CD4-positive, alpha-beta T cell treated with Interleukin-2 at 100 ng/mL for 4 hours (primary cell): Measurements from ENCODE around the gene TMTC1.
"Not testable (repeated sequence)": the region's sequence is repeated elsewhere in the genome, so short reads cannot be mapped to it uniquely, and the experiment has no call there.

Experiments
- DNase-seq: peaks from one replicate; pipeline ENCODE4 v3.0.0-alpha.2; 2020; ENCODE audit warnings: low spot score

TMTC1 gene

DNA sequence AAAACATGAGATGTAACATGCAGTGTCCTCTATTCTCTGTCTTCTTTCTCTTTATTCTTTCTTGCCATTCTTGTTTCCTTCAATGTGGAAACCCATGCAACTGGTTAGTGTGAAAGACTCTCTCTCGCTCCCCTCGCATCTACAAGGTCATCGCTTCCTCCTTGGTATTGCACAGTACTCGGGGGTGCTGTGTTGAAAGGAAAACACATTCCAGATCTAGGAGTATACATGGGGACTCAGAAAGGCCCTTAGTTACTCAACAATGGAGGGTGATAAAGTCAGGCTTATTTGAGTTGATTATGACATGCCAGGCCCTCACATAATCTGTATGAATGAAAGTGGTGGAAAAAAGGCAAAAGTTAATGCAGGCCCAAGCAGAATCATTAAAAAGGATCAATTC, 210.8 kb downstream of the TMTC1 start:
- no peak for DNase-seq

DNA sequence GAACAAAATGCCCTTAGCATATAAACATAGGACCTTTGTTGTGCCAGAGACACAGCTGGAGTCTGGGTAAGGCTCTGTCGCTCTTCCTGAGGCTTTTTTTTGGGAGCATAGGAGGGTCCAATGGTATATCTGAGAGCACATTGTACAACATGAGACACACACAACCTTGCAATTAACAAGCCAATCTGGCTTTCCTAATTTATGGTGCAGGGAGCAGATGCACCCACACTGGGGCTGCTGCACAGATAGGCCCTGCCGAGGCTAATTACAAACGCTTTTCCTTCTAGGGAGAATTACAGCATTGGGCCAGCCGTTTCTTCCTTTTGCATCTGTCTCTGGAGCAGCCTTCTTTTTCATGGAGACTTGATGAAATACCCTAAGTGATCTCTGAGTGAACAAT, 211.3 kb downstream of the TMTC1 start:
- DNase-seq, result no peak

DNA sequence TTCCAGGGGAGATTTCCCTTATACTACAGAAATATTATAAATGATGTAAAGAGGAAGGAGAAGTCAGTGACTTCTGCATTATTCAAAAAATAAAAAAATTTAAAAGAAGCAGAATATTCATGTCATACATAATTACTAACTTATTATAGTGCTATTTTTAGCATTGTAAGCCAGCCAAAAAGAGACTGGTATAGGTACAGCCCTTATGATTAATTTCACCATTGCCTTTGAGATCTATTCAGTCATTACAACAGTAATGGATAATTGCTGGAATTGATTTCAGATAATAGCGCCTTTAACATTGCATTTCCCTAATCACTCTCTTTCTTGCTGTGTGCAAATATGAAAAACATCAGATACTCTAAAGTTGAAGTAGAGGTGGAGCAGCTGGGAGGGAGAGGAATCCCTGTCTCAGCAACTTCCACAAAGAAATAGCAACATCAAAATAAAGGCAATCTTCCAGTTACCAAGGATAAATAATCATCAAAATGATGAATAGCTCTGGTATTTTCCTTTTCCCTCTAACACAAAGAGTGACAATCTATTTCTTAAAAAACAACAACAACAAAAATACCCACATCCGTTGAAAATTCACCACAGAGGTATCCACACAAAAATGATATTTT, 214.5 kb downstream of the TMTC1 start:
- DNase-seq, result no peak

DNA sequence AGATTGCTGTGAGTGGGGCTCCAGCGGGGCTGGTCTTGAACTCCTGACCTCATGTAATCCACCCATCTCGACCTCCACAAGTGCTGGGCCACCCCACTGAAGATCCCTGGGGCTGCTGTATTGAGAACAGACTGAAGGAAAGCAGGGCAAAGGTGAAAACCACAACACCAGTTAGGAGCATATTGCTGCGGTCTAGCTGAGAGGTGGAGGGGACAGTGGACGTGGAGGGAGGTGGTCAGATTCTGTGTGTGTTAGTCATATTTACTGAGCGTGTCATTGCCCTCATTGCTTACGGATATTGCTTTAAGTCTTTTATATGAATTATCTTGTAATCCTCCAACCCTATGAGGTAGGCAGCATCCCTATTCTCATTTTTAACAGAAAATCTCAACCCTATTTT, 217.3 kb downstream of the TMTC1 start:
- DNase-seq, result no peak

DNA sequence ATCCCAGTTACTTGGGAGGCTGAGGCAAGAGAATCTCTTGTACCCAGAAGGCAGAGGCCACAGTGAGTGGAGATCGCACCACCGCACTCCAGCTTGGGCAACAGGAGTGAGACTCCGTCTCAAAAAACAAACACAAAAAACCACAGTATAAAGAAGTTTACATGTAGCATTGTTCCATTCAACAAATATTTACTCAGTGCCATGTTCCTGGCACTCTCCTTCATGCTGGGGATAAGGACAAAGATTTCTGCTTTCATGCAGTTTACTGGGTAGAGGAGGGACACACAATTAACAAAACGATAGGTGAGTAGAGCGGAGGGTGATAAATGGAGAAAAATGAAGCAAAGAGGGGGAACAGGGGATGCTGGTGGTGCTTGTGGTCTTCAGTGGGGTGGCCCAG, 218.0 kb downstream of the TMTC1 start:
- DNase-seq, result no peak

DNA sequence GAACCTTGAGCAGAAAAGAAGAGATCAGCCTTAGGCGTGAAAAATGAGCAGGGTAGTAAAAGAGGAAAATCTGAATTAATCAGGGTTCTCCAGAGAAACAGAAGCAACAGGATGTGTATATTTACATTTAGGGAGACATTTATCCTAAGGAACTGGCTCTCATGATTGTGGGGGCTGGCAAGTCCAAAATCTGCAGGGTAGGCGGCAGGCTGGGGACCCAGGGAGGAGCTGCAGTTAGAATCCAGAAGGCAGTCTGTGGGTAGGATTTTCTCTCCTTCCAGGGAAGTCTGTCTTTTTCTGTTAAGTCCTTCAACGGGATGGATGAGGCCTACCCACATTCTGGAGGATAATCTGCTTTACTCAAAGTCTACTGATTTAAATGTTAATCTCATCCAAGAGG, 218.8 kb downstream of the TMTC1 start:
- no peak for DNase-seq

DNA sequence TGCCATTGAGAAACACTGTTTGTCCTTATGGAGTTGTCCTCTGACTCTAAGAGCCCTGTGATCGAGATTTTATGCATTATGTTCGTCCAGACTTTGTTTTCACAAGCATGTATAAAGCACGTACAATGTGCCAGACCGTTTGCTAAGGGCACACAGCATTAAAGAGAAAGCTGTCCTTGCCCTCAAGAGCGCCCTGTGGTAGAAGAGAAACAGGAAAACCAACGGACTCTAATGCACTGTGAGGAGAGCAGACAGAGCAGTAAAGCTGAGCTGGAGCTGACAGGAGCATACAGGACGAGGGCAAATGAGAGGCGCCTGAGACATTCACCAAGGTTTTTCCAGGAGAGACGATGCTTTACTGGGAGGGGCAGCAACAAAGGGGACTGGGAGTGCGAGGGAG, 220.1 kb downstream of the TMTC1 start:
- DNase-seq, result no peak

DNA sequence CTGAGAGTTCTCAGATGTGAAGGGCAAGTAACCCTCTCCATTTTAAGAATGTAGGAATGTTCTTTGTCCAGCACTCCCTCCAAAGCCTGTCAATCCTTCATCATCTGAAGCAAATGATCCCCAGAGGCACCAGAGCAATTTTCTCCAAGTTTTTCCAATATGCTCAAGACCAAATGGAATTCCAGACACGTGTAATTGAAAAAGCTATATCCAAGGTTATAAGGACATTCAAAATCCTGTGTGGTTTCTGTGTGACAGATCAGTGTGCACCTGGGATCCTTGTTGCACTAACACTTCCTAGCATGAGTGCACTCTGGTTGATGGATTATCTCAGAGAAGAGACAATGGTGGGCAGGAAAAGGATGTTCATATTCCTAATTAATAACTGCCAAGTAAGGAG, 220.7 kb downstream of the TMTC1 start:
- no peak for DNase-seq

DNA sequence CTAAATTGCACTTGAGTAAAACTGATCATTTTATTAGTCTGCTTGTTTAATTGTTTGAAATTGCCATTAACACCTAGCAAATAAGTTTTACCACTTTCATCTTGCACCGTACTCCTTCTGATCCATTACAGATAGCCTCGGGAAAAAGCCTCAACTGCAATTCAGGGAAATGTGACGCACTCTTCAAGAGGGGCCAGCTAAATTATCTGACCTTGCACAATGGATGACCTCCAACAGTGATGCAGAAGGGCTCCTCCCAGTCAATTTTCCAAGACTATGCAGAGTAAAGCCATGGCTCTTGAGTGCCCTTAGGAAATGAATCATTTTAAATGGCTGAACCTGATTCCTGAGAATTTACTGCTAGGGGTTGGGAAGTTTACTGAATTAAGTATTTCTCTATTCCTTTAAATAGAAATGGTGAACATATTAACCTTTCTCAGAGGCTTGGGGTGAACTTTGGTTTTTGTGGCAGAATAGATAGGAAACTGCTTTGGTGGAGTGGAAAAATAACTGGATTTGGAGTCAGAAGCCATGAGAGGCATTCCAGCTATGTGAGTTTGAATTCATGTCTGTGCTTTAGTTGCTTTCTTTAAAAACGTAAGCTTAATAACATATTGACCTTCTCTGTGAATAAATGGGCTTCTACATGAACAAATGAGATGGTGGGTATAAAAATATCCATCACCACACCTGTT, 221.5 kb downstream of the TMTC1 start:
- DNase-seq, result no peak

DNA sequence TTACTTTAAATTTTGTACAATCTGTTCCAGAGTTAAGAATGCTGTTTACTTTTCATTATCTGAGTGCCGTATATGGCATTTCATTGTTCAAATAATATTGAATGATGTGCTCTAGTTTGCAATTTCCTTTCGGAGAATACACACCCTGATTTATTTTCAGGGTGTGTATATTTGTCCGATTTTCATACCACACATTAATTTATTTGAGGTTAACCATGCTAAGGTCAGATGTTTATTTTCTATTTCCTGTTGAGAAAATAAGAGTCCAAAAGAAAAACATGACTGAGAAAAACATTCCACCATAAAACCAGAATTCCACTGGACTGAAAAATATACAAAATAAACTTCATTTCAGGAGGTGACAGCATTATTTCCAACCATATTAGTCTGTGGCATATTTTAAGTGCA, 222.1 kb downstream of the TMTC1 start:
- no peak for DNase-seq

DNA sequence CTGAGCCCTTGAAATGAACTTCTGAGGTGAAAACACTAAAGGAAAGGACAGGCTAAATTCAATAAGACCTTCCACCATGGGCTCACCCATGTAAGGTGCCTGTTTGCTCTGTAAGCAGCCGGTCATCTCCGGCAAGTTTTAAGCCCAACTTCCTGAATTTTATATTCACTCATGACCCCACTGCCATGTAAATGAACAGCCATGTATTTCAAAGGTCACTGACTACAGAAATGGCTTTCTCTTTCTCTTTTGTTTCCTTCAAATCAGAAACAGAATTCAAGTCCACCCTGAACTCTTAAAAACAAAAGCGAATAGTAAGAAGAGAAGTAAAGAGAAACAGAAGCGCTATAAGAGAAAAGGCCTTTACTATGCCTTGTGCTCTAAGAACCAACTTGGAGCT, 224.5 kb downstream of the TMTC1 start:
- DNase-seq, result no peak

DNA sequence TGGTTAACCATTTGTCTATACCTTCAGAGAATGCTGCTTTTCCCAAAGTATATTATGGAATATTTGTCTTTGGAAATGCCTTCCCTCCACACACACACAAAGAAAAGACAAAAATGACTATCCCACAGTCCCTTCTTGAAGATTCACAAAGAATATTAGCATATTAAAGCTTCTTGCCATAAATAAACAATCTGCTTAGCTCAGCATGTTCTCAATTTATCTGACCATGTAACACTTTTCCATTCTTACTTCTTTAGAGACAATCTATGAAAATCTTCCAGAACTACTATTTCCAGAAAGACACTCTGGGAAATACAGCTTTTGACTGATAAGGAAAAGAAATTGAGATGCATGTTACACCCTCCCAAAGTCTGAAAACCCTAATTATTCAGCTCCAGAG, 227.4 kb downstream of the TMTC1 start:
- no peak for DNase-seq

DNA sequence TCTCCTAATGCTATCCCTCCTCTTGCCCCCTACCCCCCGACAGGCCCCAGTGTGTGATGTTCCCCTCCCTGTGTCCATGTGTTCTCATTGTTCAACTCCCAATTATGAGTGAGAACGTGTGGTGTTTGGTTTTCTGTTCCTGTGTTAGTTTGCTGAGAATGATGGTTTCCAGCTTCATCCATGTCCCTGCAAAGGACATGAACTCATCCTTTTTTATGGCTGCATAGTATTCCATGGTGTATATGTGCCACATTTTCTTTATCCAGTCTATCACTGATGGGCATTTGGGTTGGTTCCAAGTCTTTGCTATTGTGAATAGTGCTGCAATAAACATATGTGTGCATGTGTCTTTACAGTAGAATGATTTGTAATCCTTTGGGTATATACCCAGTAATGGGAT, 228.3 kb downstream of the TMTC1 start:
- not testable (repeated sequence) for DNase-seq

DNA sequence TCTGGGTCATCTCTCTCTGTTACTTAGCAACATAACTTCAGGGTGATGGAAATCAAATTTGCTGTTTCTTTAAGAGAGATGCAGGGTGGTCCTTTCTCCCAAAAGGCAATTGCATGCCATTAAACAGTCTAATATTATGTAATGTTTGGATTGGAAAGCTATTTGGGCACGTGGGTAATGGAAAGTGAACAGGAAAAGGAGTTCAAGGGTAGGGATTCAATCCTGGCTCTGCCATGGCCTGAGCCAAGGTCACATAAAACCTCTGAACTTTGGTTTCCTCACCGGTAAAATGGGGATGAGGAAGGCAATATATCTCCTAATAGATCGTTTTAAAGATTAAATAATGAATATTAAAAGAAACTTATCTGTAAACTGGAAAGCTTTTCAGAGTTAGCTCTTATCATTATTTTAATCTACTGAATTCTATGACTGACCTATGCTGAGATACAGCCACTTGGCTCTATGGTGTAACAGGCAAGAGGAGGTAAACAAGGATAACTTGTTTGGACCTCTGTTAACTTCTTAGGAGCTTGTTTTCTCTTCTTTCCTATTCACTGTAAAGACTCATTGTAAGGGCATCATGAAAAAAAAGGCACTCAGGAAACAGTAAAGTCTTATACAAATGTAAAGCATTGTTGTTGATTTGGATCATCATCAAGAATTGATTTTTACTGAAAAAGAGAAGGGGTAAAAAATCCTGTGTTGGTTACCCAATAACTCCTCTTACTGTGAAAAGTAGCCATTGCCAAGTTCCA, 230.6 kb downstream of the TMTC1 start:
- no peak for DNase-seq

DNA sequence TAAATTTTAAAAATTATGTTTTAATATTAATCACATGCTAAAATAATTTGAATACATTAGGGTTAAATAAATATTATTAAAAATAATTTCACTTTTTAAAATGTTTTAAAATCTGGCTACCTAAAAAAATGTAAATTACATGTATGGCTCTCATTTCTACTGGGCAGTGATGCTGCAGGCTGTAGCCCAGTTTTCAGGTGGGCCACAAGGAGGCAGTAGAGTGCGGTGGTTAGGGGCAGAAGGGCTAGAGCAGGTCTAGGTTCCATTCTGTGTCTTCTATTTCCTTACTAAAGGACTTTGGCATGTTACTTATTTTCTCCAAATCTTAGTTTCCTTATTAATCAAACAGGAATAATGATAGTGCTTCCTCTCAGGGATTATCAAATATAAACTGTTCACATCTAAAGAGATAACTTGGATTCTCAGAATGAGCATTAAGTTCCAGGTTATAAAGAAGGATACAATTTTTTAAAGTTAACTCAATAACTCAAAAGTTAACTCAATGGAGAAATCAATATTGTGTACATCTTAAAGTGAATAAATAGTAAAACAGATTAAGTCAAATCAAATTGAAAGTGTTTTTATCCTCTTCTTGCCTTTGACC, 231.3 kb downstream of the TMTC1 start:
- peak; percentile 60 for DNase-seq

DNA sequence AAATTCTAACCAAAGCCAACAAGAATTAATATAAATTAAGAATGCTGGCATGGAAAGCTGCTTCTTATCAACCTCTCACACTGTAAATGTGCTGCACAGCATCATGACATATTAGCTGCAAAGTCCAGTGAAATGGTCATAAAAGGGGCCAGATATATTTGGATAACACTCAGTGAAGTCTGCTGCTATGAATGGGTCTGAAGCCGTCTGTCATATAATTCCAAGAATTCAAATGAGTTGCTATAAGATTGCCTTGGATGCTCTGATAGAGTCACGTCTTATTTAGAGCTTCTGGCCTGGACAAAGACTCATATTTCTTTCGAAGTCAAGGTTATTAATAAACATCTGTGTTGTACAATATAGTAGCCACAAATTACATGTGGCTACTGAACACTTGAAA, 231.9 kb downstream of the TMTC1 start:
- no peak for DNase-seq

DNA sequence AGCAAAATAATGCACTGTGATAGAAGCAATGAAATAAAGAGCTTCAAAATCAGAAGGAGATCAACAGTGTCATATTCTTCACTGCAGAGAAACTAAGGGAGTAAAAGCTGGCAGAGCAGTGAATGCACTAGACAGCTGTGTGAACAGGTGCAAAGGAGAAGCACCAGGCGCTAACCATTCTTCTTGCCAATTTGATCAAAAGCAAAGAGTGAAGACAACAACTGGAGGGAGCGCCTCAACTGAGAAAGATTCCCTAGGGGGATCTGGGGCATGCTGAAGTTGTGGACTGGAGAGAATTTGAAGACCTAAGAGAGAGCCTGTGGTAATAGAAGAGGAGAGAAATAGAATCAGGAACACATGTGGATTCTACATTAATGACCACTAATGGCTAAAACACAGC, 235.9 kb downstream of the TMTC1 start:
- no peak for DNase-seq

DNA sequence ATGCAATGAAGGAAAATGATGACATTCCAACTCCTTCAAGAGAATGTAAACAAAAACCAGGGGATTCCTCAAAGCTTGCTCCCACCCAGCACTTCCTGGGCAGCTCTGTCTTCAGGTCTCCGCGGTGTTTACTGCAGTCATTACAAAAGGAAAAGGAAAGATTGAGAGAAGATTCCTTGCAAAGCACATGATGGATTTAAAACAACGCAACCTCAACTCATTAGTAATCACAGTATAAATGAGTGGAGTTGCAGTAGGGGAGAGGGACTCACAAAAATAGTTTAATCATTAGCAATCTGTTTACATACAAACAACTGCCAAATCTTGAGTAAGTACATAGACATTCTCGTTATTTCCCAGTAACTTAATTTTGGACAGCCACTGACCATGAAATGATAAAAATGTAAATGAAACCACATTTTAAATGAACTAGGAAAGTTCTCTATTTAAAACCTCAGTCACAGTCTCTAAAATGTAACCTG, 236.6 kb downstream of the TMTC1 start:
- DNase-seq, result no peak

DNA sequence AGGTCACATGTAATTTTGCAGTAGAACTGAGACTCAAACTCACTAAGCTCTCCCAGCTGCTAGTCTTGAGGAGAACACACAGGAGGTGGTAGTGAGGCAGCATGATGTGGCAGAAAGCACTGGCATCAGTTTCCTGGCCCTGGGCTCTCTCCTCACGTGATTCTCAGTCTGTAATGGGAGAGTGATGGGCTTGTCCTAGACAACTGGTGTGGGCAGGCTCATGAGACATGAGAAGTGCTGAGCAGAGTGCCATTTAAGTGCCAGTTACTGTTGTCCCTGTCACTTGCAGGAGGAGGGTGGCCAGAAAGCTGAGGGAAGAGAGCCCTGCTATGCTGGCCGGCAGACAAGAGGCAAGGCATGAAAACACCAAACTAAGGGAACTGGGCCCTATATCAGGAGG, 237.7 kb downstream of the TMTC1 start:
- no peak for DNase-seq

DNA sequence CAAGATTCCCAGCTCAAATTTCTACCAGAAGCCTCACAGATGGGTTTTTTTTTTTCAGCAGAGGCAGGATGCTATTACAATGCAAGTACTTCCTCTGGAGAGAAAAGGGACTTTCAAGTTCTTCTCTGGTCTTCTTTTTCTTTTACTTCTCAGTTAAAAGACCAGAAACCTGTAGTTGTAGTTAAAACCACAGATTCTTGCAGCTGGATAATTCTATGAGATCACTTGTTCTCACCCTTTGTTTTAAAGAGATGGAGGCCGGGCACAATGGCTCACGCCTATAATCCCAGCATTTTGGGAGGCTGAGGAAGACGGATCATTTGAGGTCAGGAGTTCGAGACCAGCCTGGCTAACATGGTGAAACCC, 238.7 kb downstream of the TMTC1 start:
- no peak for DNase-seq

DNA sequence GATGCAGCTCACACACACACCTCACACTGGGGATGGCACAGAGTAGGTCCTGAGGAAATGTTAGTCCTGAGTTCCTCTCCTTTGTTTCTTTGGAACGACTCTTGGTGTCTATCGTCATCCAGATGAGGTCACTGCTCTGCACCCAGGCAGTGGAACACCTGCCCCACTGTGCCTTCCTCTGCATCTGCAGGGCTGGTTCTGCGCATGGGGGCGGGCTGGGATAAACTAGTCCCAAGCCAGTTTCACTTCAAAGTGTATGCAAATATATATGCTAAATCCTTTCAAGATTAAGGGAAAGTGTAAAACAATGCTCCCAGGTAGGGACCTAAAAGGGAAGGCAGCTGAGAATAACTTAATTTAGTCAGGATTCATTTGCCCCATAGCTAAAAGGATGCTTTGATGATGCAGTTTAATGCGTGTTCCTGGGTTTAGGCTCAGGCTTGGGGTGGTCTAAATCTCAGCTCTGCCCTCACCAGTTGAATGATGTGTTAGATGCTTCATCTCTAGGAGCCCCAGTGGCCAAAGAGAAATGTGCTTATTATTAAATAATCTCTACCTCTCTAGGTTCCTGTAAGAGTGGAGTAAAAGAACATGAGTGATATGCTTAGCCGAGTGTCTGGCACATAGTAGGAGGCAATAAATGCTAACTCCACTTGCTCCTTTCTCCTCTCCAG, 239.2 kb downstream of the TMTC1 start:
- no peak for DNase-seq

DNA sequence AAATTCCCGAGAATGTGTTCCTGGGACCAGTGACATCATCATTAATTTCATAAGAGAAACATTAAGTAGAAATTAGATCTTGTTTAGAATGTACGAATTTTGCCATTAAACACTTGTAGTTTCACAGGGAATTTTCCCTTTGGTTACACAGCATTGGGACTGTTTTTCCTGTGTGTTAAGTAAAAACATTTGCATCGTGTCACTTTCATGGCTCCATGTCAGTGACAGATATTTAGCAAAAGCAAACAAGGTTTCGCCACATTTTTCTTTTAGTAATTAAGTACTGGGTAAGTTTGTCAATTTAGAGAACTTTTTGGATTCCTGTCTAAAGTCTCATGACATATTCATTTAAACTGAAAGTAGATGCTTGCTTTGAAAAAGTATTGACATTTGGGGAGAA, 240.7 kb downstream of the TMTC1 start:
- DNase-seq, result no peak
